ENCODE data around the gene ZCCHC14.
A peak's percentile ranks its signal among the peaks of the same experiment; 100 is the strongest.

The ZCCHC14 gene

GRCh38 chr16:87451563-87452210, 41.1 kb downstream of the ZCCHC14 start:
- no peak overlapping the region for H3K27ac Mint-ChIP-seq
- H3K36me3 Mint-ChIP-seq (ENCODE audit: low read depth), result peaks cover 75% of the 10 kb centered on the region
- H3K4me3 Mint-ChIP-seq, result no peak overlapping the region
- H3K4me1 Mint-ChIP-seq (ENCODE audit: low read depth), result peaks cover 7% of the 10 kb centered on the region
- no peaks in the 10 kb centered on the region for H3K27me3 Mint-ChIP-seq
- no peaks in the 10 kb centered on the region for H3K9me3 Mint-ChIP-seq
- DNase-seq, result no peak

GRCh38 chr16:87448866-87449265, 44.0 kb downstream of the ZCCHC14 start:
- Mint-ChIP-seq H3K9me3 (no peaks in the 10 kb centered on the region), H3K27ac (peak overlapping the region; percentile 12), H3K36me3 (ENCODE audit: low read depth) (peaks cover 79% of the 10 kb centered on the region), H3K27me3 (no peaks in the 10 kb centered on the region), H3K4me3 (no peak overlapping the region), H3K4me1 (ENCODE audit: low read depth) (no peaks in the 10 kb centered on the region)
- no peak for DNase-seq

- Mint-ChIP-seq H3K27ac (no peak overlapping the region), H3K4me1 (ENCODE audit: low read depth) (peaks cover 5% of the 10 kb centered on the region), H3K36me3 (ENCODE audit: low read depth) (peaks cover 71% of the 10 kb centered on the region), H3K9me3 (no peaks in the 10 kb centered on the region), H3K27me3 (no peaks in the 10 kb centered on the region), H3K4me3 (no peak overlapping the region)
- no peak for DNase-seq
Observed at GRCh38 chr16:87447323-87447722, 45.5 kb downstream of the ZCCHC14 start.

- H3K27ac Mint-ChIP-seq, result no peak overlapping the region
Observed at GRCh38 chr16:87446479-87446878, 46.3 kb downstream of the ZCCHC14 start.

GRCh38 chr16:87445486-87445885, 47.3 kb downstream of the ZCCHC14 start:
- Mint-ChIP-seq H3K4me3 (no peak overlapping the region), H3K27ac (no peak overlapping the region), H3K9me3 (no peaks in the 10 kb centered on the region), H3K27me3 (no peaks in the 10 kb centered on the region), H3K4me1 (ENCODE audit: low read depth) (peaks cover 12% of the 10 kb centered on the region), H3K36me3 (ENCODE audit: low read depth) (peaks cover 72% of the 10 kb centered on the region)
- DNase-seq, result no peak

More at GRCh38 chr16:87446479-87446878, 46.3 kb downstream of the ZCCHC14 start:
- DNase-seq, result no peak
- H3K36me3 Mint-ChIP-seq (ENCODE audit: low read depth), result peaks cover 71% of the 10 kb centered on the region
- H3K4me1 Mint-ChIP-seq (ENCODE audit: low read depth), result peaks cover 12% of the 10 kb centered on the region
- no peaks in the 10 kb centered on the region for H3K27me3 Mint-ChIP-seq
- no peaks in the 10 kb centered on the region for H3K9me3 Mint-ChIP-seq
- no peak overlapping the region for H3K4me3 Mint-ChIP-seq

GRCh38 chr16:87443964-87444363, 48.9 kb downstream of the ZCCHC14 start:
- Mint-ChIP-seq H3K9me3 (no peaks in the 10 kb centered on the region), H3K36me3 (ENCODE audit: low read depth) (peaks cover 69% of the 10 kb centered on the region), H3K27me3 (no peaks in the 10 kb centered on the region), H3K4me3 (no peak overlapping the region), H3K27ac (no peak overlapping the region), H3K4me1 (ENCODE audit: low read depth) (peaks cover 12% of the 10 kb centered on the region)
- DNase-seq, result no peak

GRCh38 chr16:87443016-87443415, 49.8 kb downstream of the ZCCHC14 start:
- Mint-ChIP-seq H3K4me1 (ENCODE audit: low read depth) (peaks cover 16% of the 10 kb centered on the region), H3K4me3 (no peak overlapping the region), H3K9me3 (no peaks in the 10 kb centered on the region), H3K27me3 (no peaks in the 10 kb centered on the region), H3K27ac (no peak overlapping the region), H3K36me3 (ENCODE audit: low read depth) (peaks cover 62% of the 10 kb centered on the region)
- DNase-seq, result no peak

GRCh38 chr16:87442581-87442966, 50.2 kb downstream of the ZCCHC14 start:
- Mint-ChIP-seq H3K27ac (no peak overlapping the region), H3K36me3 (ENCODE audit: low read depth) (peaks cover 57% of the 10 kb centered on the region), H3K4me1 (ENCODE audit: low read depth) (peaks cover 17% of the 10 kb centered on the region), H3K27me3 (no peaks in the 10 kb centered on the region), H3K9me3 (no peaks in the 10 kb centered on the region), H3K4me3 (no peak overlapping the region)
- no peak for DNase-seq

GRCh38 chr16:87441886-87442580, 50.8 kb downstream of the ZCCHC14 start:
- Mint-ChIP-seq H3K27me3 (no peaks in the 10 kb centered on the region), H3K4me1 (ENCODE audit: low read depth) (peaks cover 19% of the 10 kb centered on the region), H3K9me3 (no peaks in the 10 kb centered on the region), H3K36me3 (ENCODE audit: low read depth) (peaks cover 52% of the 10 kb centered on the region), H3K27ac (no peak overlapping the region), H3K4me3 (no peak overlapping the region)
- DNase-seq, result no peak

GRCh38 chr16:87439926-87440325, 52.9 kb downstream of the ZCCHC14 start:
- no peaks in the 10 kb centered on the region for H3K27me3 Mint-ChIP-seq
- H3K4me3 Mint-ChIP-seq, result no peak overlapping the region
- H3K27ac Mint-ChIP-seq, result no peak overlapping the region
- H3K9me3 Mint-ChIP-seq, result no peaks in the 10 kb centered on the region
- H3K4me1 Mint-ChIP-seq (ENCODE audit: low read depth), result peaks cover 40% of the 10 kb centered on the region
- no peak for DNase-seq
- H3K36me3 Mint-ChIP-seq (ENCODE audit: low read depth), result peaks cover 36% of the 10 kb centered on the region

GRCh38 chr16:87438611-87438985, 54.2 kb downstream of the ZCCHC14 start:
- Mint-ChIP-seq H3K4me3 (no peak overlapping the region), H3K9me3 (no peaks in the 10 kb centered on the region), H3K27me3 (no peaks in the 10 kb centered on the region), H3K36me3 (ENCODE audit: low read depth) (peaks cover 29% of the 10 kb centered on the region), H3K4me1 (ENCODE audit: low read depth) (peaks cover 40% of the 10 kb centered on the region), H3K27ac (no peak overlapping the region)
- DNase-seq, result no peak

GRCh38 chr16:87437911-87438610, 54.8 kb downstream of the ZCCHC14 start:
- Mint-ChIP-seq H3K4me3 (no peak overlapping the region), H3K36me3 (ENCODE audit: low read depth) (peaks cover 33% of the 10 kb centered on the region), H3K27ac (no peak overlapping the region), H3K27me3 (no peaks in the 10 kb centered on the region), H3K4me1 (ENCODE audit: low read depth) (peaks cover 40% of the 10 kb centered on the region), H3K9me3 (no peaks in the 10 kb centered on the region)
- no peak for DNase-seq

- Mint-ChIP-seq H3K36me3 (ENCODE audit: low read depth) (peaks cover 34% of the 10 kb centered on the region), H3K27ac (no peak overlapping the region), H3K4me3 (no peak overlapping the region), H3K27me3 (no peaks in the 10 kb centered on the region), H3K9me3 (no peaks in the 10 kb centered on the region), H3K4me1 (ENCODE audit: low read depth) (peaks cover 36% of the 10 kb centered on the region)
- no peak for DNase-seq
Observed at GRCh38 chr16:87437327-87437726, 55.5 kb downstream of the ZCCHC14 start.

- Mint-ChIP-seq H3K4me1 (ENCODE audit: low read depth) (peaks cover 28% of the 10 kb centered on the region), H3K9me3 (no peaks in the 10 kb centered on the region), H3K36me3 (ENCODE audit: low read depth) (peaks cover 34% of the 10 kb centered on the region), H3K27me3 (no peaks in the 10 kb centered on the region), H3K4me3 (peak overlapping the region; percentile 60), H3K27ac (peak overlapping the region; percentile 85)
- DNase-seq, result peak; percentile 57
Observed at GRCh38 chr16:87436225-87437172, 56.3 kb downstream of the ZCCHC14 start.

Data from activated T-cell treated with anti-CD3 and anti-CD28 coated beads, Interleukin-2, amount 50 U/mL, for 24 hours (primary cell).